Left hindlimb (tissue), 1 donor: Measurements from ENCODE around the gene FGR.

Source experiments
- DNase-seq: peaks from one replicate; pipeline ENCODE4 v3.0.0-alpha.2; 2018

FGR gene

DNA sequence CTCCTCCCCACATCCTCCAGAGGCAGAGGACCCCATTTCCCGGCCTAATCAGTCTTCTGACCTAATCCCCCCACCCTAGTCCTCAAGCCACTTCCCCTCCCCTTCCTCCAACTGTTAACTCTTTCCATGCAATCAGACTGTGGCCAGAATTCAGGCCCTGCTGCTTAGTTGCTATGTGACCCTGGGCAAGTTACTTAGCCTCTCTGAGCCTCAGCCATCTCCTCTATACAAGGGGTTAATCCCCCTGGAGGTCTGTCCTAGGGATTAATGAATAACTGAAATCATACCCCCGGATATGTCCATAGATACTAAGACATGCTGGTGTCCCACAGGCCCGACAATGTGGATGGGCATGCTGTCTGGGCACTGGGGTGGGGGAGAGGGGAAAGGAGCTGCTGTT, 49.3 kb downstream of the FGR start:
- DNase-seq: no peak

- DNase-seq: no peak
Measured at GRCh38 chr1:27584453-27584852, 50.5 kb downstream of the FGR start.

DNA sequence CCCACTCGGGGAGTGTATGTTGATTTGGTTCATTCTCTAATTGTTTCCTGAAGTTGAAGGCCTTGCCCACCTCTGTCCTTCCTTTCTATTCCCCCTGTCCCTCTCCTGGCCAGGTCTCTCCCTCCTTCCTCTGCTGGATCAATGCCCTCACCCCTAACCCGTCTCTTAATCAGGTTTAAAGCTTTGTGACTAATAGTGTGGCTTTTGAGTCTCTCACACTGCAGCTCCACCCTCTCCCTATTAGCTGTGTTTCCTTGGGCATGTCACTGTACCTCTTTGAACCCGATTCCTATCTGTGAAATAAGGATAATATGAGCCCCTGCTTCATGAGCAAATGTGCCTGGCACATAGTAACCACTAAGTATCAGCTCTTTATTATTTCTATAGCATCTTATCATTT, 51.5 kb downstream of the FGR start:
- DNase-seq: no peak

DNA sequence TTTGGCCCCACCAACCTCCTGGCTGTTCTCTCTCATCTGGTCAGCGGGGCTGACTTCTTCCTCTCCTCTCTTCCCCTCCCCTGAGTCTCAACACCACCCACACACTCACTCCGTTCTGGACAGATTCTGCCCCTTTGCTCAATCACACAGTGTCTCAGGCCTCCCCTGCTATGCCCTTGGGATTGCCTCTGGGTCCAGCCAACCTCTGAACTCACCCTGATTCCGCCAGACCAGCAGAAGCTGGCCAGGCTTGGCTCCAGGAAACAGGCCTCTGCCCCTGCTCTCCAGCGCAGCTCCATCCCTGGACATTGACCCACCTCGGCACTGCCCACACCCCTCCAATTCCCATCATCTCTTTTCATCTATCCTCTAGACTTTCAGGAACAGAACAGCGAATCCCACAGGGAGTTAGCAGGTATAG, 53.2 kb downstream of the FGR start:
- no peak for DNase-seq

DNA sequence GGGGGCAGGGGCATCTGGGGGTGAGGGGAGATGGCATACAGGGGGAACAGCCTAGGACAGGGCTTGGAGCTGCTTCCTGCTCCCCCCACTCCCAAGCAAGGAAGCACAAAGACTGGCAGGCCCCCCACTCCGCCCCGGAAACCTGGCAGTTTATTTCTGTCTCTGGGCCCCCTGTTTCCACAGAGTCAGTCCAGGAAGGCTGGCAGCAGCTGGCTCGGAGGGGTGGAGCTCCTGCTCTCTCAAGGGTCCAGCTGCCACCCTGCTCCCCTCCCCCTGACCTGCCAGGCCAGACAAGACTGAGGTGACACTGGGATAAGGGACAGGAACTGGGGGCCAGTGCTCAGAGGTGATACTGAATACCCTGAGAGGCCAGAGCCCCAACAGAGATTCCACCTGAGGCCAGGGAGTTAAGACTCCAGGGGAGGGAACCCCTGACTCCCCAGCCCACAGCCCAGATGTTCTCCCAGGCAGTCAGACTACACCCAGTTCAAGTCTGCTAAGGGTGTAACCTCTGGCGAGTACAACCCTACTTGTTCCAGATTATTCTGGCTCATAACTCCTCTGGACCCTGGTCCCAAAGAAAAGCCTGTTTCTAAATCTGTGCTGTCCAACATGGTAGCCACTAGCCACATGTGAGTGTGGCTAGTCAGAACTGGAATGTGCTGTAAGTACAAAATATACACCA, 57.3 kb downstream of the FGR start:
- DNase-seq: peak; percentile 66

DNA sequence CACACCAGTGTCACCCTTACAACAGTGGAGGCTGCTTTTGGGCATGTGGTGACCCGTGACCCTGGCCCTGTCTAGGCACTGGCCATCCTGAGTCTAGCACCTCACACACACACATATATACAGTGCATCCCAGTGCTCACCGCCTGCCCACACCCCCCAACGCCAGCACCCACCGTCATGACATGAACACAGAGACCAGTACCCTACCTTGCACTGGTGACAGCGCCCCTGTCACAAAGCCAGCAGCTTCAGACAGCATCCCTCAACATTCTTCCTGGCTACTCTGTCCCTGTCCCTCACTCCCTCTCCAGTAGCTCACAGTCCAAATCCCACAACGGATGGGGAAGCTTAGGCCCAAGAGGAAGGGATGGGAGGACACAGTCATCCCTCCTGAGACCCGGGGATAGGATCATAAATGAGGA, 58.2 kb downstream of the FGR start:
- no peak for DNase-seq

DNA sequence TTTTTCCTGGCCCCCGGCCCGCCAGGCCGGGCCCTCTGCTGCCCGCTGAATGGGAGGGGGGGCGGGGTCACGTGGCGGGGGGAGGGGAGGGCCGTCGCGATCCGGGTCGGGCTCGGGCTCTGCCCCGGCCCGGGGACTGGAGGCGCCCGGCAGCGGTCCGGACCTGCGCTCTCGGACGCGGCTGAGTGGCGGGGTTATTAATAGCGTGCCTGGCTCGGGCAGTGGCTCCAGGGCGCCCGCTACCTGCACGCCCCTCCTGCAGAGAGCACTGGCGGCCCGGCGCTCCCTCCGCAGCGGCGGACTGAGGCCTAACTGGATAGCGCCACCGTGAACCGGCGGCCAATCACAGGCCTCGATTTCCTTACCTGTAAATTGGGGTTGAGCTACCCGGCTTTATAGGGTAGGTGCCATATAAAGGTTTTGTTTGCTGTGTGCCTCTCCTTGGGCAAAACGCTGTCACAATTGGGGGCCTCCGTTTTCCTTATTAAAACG, 59.1 kb downstream of the FGR start:
- peak; percentile 79 for DNase-seq

DNA sequence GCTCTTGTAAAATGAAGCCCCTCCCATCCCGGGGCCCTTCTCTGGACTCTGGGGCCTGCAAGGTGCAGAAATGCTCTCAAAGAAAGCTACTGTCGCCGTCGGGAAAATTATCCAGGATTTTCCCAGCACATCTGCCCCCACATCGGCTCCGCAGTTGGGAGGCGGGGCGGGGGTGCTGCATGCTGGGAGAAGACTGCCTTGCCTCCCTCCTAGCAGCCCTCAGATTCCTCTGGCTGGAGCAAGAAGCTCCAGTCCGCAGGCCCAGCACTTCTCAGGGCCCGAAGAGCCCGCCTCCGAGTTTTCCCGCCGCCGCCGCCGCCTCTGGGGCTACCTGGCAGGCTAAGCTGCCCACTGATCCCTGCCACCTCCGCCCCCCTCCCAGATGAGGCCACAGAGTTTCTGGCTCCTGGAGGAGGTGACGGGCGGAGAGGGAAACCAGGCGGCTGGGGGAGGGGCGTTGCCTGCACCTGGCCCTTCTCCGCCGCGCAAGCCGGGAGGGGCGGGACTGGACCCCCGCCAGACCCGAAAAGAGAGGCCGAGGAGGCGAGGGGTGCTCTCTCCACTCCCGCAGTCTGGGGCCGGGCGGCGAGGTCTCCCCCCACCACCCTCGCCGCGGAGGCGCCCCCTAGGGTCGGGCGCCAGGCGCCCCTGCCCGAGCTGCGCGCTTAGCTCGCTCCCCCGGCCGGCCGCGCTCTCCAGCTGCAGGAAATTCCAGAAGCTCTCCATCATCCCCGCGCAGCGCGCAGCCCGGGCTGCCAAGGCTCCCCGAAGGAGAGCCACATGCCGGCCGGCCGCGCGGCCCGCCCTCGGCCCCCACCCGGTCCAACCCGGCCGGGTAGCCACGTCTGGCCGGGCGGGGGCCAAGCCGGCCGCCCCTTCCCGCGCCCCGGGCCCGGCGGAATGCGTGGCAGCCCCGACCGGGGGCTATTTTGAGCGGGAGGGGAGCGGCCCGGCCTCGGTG, 59.8 kb downstream of the FGR start:
- peak; percentile 88 for DNase-seq

- DNase-seq: no peak
Measured at GRCh38 chr1:27574001-27574781, 60.8 kb downstream of the FGR start.

DNA sequence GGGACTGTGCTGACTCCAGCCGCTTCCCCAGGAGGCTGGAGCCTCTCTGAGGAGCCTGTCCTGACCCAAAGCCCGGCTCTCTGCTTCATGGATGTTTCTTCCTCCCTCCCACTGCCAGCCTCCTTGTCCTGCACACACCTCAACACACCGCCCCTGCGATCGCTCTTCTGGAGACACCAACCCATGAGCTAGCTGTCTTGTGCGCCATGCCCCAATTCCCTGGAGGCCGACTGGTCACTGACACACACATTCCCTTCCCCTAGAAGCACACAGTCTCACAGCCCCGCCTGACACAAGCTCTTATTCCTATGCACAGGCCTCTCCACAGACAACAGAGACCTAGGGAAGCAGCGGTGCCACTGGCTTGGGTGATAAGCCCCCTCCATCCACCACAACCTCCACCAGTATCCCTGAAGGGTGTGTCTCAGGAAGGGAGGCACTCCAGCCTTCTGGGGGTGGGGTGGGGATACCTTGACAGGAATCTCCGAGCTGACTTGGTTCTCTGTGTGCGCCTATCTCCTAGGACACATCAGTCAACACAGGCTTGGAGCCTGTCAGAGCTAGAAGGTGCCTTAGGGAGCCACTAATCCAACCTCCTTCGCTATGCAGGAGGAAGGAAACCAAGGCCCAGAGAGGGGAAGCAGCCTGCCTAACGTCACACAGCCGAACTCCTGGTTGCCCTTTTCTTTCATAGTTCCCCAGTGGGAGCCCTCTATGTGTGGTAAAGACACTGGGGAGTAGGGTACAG, 62.1 kb downstream of the FGR start:
- no peak for DNase-seq

DNA sequence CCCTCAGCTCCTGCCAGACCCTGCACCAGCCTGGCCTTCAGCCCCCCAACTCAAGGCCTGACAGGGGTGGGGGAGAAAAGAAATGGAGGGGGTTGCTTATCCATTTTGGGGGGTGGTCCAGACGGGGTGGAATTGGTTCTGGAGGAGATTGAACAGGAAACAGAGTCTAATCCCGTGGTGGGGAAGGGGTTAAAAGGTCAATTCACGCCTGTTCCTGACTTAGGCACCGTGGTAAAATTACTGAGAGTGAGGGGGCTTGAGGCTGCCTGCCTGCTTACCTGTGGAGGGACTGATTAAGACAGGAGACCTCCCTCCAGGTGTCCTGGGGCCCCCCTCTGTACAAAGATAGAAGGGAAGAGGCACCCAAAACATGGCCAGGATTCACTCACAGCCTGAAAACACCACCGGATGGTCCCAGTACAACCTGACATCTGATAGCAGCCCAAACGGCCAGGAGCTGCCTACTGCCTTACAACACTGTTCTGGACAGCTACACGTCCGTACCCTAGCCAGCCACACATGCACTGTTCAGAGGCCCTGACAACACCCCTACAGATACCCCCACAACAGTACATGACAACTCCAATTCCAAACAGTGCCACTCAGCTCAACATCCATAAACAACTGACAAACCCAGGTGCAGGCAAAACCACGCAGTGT, 62.8 kb downstream of the FGR start:
- DNase-seq: no peak

DNA sequence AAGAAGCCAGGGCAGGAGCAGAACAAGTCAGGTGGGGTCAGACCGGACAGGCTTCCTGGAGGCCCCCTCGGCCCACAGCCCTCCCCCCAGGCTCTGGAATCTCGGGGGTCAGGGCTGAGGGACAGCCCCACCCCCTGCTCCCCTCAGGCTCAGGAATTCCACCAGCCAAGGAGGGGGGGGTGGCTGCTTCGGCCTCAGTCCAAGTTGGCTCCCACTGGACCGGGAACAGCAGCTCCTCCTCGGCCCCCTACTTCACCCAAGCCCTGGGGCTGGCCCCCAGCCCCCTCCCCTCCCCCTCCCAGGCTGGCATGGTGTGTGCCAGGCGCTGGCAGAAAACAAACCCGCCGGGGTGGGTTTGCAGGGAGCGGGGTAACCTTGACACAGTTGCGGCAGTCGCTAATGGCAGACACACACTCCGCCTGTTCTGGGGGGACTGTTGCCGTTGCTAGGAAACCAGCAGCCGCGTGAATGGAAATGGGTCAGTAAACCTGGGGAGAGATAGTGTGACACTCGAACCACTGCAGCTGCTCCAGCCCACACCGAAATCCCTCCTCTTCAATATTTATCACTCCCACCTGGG, 63.5 kb downstream of the FGR start:
- DNase-seq: no peak

DNA sequence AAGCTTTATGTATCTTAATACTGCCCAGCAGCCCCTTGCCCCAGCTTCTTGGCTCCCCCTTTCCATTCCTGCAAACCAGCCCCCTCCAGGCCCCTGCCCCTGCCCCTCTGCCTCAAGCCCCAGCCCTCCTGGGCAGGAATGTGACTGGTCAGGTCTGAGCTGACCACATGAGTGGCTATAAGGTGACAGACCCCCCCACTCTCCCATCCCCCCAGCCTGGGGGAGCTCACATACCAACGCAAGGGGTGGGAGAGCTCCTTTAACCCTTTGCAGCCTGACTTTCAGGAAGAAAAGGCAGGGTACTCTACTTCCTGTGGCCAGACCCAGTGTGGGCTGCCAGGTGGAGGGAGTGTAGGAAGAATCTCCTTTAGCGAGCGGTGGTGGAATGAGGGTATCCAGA, 64.2 kb downstream of the FGR start:
- DNase-seq: no peak

DNA sequence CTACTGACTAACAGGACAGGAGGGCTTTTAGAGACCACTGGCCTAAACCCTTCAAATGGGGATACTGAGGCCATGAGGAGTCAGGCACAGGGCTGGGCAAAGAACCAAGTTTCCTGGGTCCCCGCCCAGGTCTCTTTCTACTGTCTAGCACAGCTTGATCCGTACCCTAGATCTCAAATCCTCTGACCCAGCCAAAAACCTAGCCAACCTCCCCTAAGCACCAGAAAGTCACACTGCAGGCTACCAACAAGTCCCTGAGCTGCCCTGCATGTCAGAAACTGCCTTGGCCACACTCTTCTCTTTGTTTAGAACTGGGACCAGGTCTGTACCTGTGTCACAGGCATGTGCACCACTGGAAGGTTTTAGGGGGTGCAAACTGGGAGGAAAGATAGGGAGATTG, 64.6 kb downstream of the FGR start:
- no peak for DNase-seq

- no peak for DNase-seq
Measured at GRCh38 chr1:27569506-27570291, 65.3 kb downstream of the FGR start.

DNA sequence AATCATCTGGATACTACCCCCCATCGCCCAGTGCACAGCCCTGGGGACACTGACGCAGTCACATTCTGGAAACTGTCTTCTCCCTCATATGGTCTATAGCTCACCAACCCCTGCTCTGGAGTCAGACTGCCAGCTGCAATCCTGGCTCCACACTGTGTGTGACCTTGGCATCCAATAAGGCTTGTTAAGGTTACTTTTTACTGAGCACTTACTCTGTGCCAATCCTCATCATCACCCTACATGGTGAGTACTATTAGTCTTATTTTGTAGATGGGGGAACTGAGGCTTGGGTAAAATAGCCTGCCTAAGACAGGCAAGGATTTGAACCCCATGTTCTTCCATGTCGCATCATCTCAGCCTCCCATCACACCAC, 65.9 kb downstream of the FGR start:
- no peak for DNase-seq

GRCh38 chr1:27568300-27569087, 66.5 kb downstream of the FGR start:
- peak; percentile 93 for DNase-seq

DNA sequence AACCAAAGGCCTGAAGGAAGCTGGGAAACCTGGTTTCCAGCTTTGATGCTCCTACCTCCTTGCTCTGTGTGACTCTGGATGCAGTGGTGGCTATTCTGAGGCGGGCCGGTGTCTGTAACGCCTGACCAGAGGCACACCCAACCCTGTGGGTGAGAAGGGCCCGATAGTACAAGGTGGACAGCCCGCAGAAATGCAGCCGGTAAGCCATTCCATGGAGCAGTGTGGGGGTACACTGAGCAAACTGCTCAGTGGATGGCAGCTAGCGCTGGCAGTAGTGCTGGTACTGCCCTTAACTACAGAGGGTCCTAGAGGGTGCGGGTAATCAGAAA, 67.0 kb downstream of the FGR start:
- no peak for DNase-seq

DNA sequence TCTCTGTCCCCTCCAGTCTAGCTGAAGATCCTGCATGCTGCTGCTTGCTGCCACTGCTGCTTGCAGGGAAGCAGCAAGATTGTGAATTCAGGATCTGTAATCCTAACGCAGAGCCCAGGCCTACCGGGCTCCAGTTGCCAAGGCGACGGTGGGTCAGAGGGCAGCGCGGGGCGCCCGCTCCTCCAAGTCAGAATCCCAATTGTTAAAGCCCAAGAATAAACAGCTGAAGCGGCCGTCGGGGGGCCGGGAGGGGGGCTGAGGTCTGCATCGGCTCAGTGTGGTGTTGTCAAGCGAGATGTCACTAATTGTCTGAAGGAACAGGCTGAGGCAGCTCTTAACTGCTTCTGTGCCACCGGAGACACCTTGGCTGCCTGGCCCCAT, 67.8 kb downstream of the FGR start:
- no peak for DNase-seq
